HCT116 (cell line): ENCODE data around the gene ALX3.

Source experiments
- ATF3 ChIP-seq: IDR thresholded peaks from 2 replicates; pipeline ENCODE4 v1.6.1; 2012
- CEBPB ChIP-seq: IDR thresholded peaks from 2 replicates; pipeline ENCODE4 v1.6.1; 2012; ENCODE audit warnings: low read depth
- CTCF ChIP-seq, 3 experiments: fragments of 200-600 bp in 1 of 3; sonication (generic) in 1 of 3; IDR thresholded peaks in 2 of 3; conservative IDR thresholded peaks in 1 of 3; 2 replicates each; pipeline ENCODE4 v1.5.1; 2012 to 2017; ENCODE audit warnings: low read depth in 2 of 3, low read length in 2 of 3, antibody characterized with exemption in 1 of 3, borderline replicate concordance in 1 of 3, control low read depth in 1 of 3, mild to moderate bottlenecking in 1 of 3, mixed read lengths in 1 of 3, mixed run types in 1 of 3, moderate library complexity in 1 of 3; ENCODE audit not compliant: insufficient read depth in 1 of 3
- ELF1 ChIP-seq: IDR thresholded peaks from 2 replicates; pipeline ENCODE4 v1.6.1; 2012; ENCODE audit warnings: low read depth, borderline replicate concordance
- EZH2 ChIP-seq: fragments of 200-600 bp; sonication (generic); IDR thresholded peaks from 2 replicates; pipeline ENCODE4 v1.6.1; 2017; ENCODE audit warnings: antibody characterized with exemption, mixed run types
- EZH2phosphoT487 ChIP-seq: fragments of 200-600 bp; IDR thresholded peaks from 2 replicates; pipeline ENCODE4 v1.6.1; 2018; ENCODE audit warnings: antibody characterized with exemption, borderline replicate concordance
- MAX ChIP-seq: IDR thresholded peaks from 2 replicates; pipeline ENCODE4 v1.6.1; 2012
- POLR2A ChIP-seq: IDR thresholded peaks from 2 replicates; pipeline ENCODE4 v1.7.0; 2011; ENCODE audit warnings: borderline replicate concordance; ENCODE audit not compliant: insufficient read depth, insufficient read length; ENCODE audit errors: extremely low read depth
- POLR2AphosphoS5 ChIP-seq: IDR thresholded peaks from 2 replicates; pipeline ENCODE4 v1.6.1; 2011; ENCODE audit warnings: mild to moderate bottlenecking, low read depth, low read length, moderate library complexity
- RAD21 ChIP-seq: IDR thresholded peaks from 2 replicates; pipeline ENCODE4 v1.6.1; 2012; ENCODE audit warnings: low read depth, mild to moderate bottlenecking
- TCF7L2 ChIP-seq: IDR thresholded peaks from 2 replicates; pipeline ENCODE4 v1.7.0; 2011; ENCODE audit warnings: borderline replicate concordance, inconsistent platforms; ENCODE audit not compliant: insufficient read depth, insufficient read length; ENCODE audit errors: extremely low read depth
- TF ChIP-seq, protein P1 (sequence below): IDR thresholded peaks from 2 replicates; pipeline ENCODE4 v1.6.1; 2012; ENCODE audit warnings: low read depth

- TF ChIP-seq TCF7L2 (no peak), ATF3 (no peak), CTCF (IDR thresholded peaks at IDR 0.05 in 2 of 3, conservative IDR thresholded peaks at IDR 0.05 in 1 of 3; ENCODE audit: borderline replicate concordance in 1 of 3, insufficient read depth in 1 of 3, low read depth in 2 of 3, low read length in 2 of 3) (no peak), POLR2A (no peak), CEBPB (no peak), MAX (no peak), ELF1 (no peak), POLR2AphosphoS5 (no peak), EZH2phosphoT487 (no peak), EZH2 (no peak), RAD21 (no peak)
- TF ChIP-seq, protein P1, sequence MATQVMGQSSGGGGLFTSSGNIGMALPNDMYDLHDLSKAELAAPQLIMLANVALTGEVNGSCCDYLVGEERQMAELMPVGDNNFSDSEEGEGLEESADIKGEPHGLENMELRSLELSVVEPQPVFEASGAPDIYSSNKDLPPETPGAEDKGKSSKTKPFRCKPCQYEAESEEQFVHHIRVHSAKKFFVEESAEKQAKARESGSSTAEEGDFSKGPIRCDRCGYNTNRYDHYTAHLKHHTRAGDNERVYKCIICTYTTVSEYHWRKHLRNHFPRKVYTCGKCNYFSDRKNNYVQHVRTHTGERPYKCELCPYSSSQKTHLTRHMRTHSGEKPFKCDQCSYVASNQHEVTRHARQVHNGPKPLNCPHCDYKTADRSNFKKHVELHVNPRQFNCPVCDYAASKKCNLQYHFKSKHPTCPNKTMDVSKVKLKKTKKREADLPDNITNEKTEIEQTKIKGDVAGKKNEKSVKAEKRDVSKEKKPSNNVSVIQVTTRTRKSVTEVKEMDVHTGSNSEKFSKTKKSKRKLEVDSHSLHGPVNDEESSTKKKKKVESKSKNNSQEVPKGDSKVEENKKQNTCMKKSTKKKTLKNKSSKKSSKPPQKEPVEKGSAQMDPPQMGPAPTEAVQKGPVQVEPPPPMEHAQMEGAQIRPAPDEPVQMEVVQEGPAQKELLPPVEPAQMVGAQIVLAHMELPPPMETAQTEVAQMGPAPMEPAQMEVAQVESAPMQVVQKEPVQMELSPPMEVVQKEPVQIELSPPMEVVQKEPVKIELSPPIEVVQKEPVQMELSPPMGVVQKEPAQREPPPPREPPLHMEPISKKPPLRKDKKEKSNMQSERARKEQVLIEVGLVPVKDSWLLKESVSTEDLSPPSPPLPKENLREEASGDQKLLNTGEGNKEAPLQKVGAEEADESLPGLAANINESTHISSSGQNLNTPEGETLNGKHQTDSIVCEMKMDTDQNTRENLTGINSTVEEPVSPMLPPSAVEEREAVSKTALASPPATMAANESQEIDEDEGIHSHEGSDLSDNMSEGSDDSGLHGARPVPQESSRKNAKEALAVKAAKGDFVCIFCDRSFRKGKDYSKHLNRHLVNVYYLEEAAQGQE, result no peak
Observed at GRCh38 chr1:110059133-110059863, 11.2 kb downstream of the ALX3 start.
